Central memory CD4-positive, alpha-beta T cell (primary cell): ENCODE measurements around the gene TOP2B.

ENCODE experiments used
- DNase-seq: peaks from one replicate; pipeline ENCODE4 v3.0.0; 2022

TOP2B gene

DNA sequence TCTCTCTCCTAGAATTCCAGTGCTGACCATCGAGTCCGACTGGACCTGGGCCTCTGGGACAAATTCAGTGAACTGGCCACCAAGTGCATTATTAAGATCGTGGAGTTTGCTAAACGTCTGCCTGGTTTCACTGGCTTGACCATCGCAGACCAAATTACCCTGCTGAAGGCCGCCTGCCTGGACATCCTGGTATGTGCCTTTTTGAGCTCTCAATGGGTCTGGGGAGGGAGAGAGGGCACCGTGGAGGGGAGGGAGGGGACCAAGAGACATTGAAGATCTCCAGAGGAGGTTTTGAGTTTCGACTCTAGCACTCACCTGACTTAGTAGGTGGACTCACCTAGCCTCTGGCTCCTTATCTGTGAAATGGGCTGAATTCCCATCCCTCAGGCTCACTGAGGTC, 84.2 kb downstream of the TOP2B start:
- no peak for DNase-seq

DNA sequence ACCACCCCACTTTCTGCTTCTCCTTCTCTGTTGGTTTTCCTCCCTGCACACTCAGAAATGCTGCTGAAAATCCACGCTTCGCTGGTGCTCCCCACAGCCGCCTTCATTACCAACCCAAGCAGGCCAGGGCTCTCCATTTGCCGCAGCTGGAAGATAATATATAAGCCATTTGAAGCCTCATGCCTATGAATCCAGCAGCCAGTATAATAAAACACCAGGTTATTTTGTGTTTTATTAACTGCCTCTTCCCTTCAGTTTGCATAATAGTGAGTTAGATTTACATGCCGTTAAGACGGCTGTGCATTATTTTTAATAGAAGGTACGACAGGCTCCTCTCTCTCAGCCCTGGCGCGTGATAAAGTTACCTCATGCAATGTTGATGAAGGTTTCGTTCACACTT, 86.6 kb downstream of the TOP2B start:
- DNase-seq, result no peak

DNA sequence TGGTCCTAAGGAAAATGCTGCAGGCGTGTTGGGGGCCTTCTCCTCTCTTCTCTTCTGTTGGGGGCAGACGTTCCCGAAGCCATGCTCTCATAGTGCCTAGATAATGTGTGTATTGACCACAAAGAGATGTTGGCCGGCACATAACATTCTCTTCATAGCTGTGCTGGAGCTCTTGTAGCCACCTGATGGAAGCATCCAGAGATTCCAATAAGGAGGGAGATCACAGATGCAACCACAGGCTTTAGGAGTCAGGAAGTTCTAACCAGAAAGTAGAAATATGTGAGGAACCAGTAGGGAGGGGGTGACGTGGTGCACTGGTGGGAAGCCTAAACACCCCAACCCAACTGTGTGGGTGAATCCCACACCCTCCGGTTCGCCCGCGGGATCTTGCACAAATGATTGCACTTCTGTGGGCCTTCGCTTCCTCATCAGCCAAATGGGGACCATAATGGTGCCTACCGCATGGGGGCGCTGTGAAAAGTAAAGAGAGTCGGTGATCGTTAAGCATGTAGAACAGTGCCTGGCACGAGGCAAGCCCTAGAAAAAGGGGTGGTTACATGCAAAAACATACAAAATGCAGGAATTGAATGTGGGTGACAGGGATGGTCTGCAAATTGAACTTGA, 87.8 kb downstream of the TOP2B start:
- no peak for DNase-seq

DNA sequence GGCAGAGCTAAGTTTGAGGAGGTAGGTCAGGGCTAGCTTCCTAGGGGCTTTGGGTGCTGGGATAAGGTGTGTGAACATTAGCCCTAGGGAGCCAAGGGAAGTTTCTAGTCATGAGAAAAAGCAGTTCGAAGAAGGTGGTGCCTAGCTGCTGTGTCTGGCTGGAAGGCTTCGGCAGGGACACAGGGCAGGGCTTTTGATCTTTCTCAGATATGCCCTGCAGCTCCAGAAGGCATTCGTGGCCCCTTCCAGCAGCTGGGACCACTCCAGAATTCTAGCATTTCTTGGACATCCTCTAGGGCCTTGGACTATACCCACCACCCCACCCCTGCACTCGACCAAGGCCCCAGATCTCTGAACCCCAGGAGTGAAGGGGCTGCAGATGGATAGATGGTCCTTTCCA, 88.6 kb downstream of the TOP2B start:
- DNase-seq, result no peak

DNA sequence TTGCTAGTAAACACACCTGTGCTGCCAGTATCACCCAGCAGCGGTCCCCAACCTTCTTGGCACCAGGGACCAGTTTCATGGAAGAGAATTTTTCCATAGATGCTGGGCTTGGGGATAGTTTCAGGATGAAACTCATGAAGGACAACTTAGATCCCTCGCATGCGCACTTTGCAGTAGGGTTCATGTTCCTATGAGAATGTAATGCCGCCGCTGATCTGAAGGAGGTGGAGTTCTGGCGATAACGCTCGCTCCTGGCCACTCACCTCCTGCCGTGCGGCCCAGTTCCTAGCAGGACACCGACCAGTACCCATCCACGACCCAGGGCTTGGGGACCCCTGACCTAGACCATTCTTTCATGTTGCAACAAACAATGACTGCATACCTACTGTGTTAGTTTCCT, 89.7 kb downstream of the TOP2B start:
- DNase-seq, result no peak

DNA sequence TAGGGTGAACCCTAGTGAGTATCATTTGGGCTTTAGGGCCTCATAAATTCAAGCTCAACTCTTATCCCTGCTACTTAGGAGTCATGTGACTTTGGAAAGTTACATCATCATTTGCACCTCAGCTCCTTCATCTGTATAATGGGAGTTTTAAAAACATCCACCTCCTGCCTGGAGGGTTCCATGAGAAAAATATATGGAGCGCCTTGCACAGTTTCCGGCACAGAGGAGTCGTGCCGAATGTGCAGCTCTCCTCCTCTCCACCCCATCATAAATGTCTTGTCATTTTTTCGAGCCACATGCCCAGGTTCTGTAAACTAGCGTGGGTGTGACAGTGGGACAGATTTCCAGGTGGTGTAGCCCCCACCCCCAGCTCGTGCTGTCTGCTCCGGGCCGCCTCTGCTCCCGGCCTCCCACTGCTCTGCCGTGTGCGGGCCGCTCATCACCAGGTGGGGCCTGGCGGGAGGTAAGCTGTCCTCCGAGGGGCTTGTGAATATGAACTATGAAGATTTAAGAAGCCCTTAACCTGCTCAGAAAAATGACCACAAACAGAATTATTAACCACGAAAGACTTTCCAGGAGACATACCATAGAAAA, 90.4 kb downstream of the TOP2B start:
- DNase-seq, result no peak

DNA sequence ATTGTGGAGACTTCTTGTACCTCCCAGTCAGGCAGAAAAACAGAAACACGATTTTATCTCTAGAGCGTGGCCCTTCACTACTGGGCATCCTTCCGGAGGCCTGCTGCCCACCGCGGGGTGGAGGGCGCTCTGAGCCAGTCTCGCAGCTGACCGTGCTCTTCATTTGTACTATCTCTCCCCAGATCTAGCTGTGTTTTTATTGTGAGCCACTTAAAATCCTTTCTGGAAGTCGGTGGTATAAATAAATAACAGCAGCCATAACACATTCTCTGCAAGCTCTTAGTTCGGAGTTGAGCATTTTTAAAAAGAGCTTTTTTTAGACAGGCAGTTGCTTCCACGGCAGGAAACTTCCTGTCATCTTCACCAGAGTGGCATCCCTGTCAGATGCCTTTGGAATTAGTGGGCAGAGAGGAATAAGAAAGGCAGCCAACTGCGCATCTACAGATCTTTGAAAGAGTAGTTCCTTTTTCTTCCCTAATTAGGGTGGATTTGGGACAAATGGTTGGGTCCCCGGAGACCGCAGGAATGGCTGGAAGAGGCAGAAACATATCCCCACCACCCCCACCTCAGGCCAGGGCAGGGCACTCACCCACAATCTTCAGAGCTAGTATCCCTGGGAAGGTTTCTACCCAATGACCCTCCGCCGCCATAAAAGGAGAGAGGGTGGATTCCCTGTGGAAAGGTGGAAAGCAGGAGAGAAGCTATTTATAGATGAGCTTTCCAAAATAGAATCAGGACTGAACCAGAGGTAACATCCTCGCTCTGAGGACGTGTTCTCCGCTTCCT, 91.1 kb downstream of the TOP2B start:
- DNase-seq, result no peak

DNA sequence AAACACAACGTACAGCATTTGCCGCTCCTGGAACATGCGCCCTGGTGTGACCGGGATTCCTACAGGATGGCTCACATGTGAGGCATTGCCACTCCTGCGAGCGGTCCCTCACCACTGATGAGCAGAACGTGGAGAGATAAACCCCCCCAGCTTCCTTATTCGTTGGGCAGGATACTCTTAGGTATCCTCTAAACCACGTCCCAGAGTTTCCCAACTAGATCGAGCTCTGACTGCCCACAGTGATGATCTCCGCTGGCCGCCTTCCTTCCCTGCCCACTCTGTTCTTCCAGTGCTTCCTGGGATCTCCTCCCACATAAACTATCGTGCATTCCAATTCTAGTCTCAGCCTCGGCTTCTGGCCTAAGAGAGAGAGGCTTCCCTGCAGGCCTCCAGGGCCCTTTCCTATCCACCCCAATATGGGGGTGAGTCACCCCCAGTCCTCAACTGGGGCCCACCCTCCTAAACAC, 91.8 kb downstream of the TOP2B start:
- no peak for DNase-seq

DNA sequence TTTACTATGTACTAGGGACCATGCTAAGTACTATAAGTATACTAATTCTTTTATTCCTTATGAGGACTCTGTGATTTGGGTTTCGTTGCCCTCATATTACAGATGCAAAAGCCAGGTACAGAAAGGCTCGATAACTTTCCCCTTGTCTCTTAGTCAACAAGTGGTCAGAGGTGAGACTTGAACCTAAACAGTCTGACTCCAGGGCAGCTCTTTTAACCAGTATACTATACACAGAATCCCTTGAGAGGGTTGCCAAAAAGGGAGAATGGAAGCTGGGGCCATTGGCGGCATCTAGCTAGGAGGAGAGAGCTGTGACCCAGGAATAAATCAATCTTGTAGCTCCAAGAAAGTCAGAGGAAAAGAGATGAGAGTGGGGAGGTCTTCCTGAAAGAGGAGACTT, 92.4 kb downstream of the TOP2B start:
- no peak for DNase-seq

DNA sequence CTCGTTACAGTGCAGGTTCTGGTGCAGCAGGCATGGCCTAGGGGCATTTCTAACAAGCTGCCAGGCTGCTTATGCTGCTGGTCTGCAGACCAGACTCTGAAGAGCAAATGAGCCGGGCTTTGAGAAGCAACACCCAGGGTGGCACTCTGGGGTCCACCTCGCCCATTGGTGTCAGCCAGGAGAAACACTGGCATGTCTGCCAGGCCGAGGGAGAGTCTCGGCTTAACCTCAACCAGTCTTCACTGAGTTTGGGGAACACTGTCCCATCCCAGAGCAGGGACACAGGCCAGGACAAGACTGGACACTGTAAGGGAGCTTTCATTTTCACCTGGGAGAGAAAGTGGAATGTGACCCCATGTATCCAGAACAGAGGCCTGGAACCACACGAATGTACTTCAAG, 93.4 kb downstream of the TOP2B start:
- DNase-seq, result no peak

DNA sequence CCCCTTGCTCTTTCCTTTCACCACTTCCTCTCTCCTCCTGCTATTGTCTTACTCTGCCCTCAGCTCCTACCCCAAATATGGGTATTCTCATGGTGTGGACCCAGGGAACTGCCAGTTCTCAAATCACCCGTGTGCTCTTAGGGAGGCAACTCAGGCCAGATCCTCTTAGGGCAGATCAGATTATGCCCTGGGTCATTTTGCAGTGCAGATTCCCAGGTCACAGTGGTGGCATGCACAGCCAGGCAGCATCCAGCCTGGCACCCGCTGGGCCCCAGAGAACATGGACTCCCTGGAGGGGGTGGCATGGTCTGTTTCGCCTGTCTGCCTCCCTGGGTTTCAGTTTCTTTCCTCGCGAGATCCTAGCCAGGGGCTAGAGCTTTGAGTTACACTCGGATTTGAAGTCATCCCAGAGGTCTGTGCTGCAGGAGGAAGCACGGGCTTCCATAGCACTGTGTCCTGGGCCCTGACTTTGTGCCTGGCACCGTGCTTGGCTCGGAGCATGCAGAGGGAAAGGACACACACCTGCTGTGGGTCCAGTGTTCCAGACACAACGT, 96.1 kb downstream of the TOP2B start:
- DNase-seq, result no peak

DNA sequence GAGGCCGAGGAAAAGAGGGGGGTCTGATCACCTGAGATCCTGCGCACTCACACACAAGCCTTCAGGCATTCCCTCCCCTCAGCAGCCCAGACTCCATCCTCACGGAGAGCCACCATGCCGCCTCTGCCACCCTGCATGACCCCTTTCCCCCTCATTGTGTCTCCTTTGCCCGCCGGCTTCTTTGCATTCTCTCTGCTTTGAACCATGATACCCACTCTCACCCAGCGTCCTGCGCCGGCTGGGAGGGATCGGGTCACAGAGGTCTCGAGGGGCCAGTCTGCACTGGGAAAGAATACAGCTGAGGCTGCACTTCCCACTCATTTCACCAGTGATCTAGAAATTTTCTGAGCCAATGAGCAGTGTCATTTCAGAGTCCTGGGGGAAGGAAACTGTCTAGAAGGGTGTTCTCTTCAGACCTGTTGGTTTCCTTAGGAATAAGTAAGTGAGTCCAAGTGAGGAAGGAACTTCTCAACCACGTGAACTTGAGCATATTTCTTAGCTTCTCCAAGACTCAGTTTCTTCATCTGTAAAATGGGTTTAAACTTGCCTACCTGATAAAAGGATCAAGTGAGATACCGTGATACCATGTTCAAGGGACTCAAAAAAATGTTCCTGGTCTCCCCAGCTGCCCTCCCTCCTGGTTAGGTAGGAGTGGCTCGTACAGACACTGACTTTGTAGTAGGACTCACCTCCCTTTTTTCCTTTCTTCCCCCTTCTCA, 96.7 kb downstream of the TOP2B start:
- no peak for DNase-seq

DNA sequence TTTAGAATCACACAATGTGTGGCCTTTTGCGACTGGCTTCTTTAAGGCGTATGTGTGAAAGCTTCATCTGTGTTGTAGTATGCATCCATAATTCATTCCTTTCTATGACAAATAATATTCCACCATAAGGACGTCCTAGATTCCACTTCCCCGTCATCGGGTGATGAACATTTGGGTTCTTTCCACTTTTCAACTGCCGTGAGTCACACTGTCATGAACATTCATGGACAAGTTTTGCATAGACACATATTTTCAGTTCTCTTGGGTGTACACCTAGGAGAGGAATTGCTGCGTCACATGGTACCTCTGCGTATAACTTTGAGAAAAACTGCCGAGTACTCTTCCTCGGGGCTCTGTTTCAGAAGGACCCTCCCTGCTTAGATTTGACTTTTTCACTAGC, 97.3 kb downstream of the TOP2B start:
- no peak for DNase-seq

DNA sequence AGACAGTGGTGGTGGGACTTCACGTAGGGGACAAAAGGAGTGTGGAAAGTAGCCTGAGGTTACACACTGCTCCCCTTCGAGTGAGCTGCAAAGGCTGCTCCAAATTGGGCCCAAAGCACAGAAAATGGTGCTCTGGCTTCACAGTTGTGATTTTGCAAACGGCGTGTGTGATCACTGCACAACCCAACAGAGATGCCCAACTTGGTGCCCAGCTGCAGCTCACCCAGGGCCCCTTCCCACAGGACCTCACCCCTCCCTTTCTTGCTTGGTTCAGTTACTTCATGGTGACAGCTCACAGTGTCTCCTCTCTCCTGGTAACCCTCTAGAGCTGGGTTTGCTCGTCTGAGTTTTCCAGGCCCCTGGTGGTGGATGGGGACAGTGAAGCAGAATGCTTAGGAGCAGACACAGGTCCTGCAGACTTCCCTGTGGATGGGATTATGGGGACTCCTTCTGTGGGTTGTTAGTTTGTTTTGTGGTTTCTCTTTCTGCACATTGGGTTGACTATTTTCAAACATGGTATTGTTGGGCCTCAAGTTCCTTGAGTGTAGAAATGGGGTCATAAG, 98.3 kb downstream of the TOP2B start:
- no peak for DNase-seq

DNA sequence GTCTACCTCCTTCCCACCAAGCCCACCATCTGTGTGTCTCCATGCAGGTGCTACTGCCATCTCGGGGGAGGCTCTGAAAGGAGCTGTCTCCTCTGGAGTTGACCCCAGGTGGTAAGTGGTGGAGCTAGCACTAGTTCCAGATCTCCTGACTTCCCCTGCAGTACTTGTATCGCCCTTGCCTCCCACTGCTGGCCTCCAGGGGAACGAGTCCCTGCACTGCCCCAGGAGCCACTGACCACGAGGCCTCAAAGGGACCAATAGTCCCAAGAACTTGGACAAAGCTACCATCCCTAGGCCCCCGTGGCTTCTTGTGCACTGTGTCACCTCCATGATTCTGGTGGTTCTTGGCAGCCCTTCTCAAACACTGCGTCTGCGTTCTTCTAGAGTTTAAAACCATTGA, 98.9 kb downstream of the TOP2B start:
- no peak for DNase-seq

DNA sequence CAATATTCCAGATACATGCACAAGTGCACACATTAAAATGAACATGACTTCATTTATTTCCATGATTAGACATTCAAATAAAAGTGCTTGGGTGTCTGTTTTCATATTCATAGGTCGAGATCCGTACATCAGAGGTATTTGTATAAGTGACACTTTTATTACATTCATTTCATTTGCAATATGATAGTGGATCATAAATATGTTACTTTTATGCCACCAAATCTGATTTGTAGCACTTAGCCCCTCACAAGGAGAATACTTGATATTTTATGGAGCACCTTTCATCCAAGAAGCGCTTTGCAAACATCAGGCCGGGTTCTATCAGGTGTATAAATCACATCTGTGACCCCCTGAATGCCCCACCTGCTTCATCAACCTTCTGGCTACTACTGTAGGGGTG, 100.6 kb downstream of the TOP2B start:
- DNase-seq, result no peak

DNA sequence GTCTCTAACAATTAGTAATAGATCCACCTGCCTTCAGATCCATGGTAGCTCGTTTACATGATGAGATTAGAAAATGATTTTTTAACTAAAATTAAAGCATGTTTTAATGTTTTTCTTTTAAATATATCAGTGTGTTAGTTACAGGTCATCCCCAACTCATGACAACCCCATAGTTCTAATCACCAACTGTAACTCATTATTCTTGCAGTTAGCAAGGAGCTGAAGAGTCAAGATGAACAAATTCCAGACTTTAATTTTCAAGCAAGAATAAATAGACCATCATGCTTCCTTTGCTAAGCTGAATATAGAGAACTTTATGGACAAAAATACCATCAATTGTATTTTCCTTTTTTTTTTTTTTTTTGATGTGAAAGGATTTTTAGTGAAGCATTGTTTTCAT, 101.1 kb downstream of the TOP2B start:
- DNase-seq, result no peak

DNA sequence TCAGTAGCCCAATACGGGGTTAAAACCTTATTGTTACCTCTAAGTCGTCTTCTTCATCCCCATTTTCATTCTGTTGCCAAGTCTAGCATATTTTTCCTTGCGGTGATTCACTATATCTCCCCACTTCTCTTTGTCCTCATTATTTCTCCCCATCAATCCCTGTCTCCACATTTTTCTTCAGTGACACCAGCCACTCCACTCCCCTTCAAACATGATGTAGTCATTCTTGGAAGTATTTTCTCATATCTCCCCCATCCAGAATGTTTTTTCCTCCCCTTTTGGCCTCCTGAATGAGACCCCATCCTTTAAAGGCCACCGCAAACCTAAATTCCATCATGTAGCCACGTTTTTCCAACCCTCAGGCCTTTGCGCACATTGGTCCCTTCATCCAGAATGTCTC, 105.9 kb downstream of the TOP2B start:
- DNase-seq, result no peak

DNA sequence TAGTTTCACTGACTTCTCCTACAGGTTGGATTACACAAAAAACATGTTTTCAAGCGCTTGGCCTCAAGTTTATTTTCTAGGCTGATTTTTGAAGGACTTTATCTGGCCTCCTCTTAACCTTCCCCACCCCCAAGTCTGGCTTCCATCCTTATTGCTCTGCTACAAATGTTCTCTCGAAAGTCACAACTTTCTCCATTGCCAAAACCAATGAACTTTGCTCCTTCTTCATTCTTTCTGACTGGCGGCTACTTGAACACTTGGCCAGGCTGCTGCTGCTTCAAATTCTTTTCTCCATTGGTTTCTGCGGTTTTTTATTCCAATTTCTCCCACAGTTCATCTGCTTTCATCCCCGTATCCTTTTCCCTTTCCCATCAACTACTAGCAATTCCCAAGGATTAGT, 106.6 kb downstream of the TOP2B start:
- no peak for DNase-seq

DNA sequence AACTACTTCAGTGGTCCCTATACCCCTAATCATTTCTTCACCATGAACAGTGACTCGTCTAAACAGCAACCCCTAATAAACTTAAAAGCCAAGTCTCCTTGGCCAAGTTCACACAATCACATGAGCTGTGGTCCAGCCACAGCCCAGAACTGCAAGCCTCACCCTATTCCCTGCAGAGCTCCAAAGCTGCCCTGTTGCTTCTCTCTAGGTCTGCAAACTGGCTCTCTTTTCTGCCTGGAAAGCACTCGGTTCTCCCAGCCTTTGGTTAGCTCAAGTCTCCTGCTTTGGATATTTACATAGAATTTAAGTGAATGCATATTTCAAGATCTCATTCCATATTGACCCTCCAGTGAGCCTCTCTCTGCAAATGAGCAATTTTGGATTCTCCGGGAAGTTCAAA, 107.0 kb downstream of the TOP2B start:
- no peak for DNase-seq

DNA sequence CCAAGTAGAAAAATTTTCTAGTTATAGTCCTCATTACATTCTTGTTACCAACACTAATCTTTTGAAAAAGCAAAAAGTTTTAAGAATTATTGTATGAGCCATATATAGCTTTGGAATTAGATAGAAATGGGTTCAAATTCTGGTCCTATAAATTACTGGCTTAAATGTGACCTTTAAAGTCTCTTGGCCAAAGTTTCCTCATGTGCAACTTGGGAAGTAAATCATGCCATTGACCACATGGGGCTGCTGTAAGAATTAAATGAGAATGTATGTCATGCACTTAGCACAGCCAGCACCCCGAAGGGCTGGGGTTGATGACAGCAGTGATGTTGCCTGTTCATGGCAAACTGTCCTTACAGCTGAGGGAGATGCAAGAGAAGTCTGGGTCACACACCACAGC, 108.3 kb downstream of the TOP2B start:
- DNase-seq, result no peak

DNA sequence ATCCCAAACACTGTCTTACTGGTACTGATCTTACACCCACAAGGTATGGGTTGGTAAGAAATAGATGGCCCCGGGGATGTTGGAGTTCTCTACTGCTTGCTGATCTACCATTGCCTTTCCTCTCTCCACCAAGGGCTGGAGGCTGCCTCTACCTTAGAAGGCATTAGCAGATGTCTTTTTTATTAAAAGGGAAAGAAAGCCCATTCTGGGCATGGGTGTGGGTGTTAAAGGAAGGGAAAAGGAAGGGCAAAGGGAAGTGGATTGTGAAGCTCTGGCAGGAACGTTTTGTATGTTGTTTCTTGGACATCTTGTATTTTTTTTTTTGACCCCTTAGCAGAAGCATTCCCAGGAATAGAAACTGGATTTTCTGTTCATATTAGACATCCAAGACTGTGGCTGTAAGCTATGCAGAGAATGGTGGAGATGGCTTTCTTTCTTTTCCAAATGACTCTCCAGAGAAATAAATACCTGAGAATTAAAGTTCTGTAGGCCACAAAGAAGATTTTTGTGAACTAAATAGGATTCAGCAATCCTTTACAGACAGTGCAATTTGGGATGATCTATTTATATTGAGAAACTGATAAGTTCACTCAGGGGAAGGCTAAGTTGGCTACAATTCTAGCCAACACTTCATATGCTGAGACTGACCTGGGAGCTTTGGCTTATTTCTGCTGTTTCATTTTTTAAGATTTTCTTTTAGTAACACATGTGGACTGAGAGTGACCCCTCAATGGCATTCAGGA, 108.8 kb downstream of the TOP2B start:
- DNase-seq, result no peak
